ENCODE data around the gene KLHL40.

KLHL40 gene

DNA sequence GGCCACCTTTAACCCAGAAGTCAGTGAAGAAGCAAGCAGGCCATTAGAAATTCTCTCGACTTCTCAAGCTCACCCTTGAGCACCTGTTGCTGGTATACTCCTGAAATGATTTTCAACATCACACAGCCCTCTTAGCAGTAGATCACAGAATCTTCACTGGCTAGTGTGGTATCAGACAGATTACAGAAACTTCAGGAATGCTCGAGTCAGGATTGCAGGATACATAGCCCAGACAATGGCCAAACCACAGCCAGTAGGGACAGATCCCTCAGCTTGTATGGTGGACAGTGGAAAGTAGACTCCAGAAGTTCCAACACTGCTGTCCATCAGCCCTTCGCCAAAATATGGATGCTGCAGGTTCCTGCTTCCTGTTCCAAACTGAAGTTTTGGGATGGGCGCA, 4.5 kb upstream of the KLHL40 start:
- Histone ChIP-seq H3K9me3 (ENCODE audit: control insufficient read depth, low read length) (no peaks in the 10 kb centered on the region), H3K27me3 (ENCODE audit: control insufficient read depth, insufficient read depth, low read length) (peaks cover 11% of the 10 kb centered on the region)

DNA sequence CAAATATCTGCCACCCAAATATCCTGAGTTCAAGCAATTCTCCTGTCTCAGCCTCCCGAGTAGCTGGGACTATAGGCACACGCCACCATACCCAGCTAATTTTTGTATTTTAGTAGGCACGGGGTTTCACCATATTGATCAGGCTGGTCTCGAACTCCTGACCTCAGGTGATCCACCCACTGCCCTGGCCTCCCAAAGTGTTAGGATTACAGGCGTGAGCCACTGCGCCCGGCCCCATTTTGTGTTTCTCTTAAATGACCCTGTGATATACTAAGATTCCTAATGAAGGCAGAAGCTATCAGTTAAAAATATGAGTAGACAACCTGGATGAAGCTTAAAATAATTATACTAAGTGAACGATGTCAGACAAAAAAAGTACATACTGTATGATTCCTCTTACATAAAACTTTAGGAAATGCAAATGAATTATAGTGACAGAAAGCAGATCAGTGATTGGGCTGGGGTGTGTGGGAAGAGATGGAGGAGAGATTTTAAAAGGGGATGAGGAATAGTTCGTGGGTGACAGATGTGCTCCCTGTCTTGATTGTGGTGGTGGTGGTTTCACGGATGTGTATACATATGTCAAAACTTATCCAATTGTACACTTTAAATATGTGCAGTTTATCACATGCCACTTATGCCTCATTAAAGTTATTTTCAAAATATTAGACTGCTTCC, 3.8 kb upstream of the KLHL40 start:
- Histone ChIP-seq H3K9me3 (ENCODE audit: control insufficient read depth, low read length) (no peaks in the 10 kb centered on the region), H3K4me1 (ENCODE audit: control insufficient read depth, insufficient read depth, low read length) (no peaks in the 10 kb centered on the region), H3K27me3 (ENCODE audit: control insufficient read depth, insufficient read depth, low read length) (peaks cover 18% of the 10 kb centered on the region), H3K4me3 (ENCODE audit: low read length) (no peak overlapping the region), H3K9ac (ENCODE audit: low read length) (no peak overlapping the region), H3K36me3 (ENCODE audit: control insufficient read depth, insufficient read depth, low read length) (no peaks in the 10 kb centered on the region)

More for the DNA sequence above, 4.5 kb upstream of the KLHL40 start:
- Histone ChIP-seq H3K4me1 (ENCODE audit: control insufficient read depth, insufficient read depth, low read length) (no peaks in the 10 kb centered on the region), H3K36me3 (ENCODE audit: control insufficient read depth, insufficient read depth, low read length) (no peaks in the 10 kb centered on the region), H3K9ac (ENCODE audit: low read length) (no peak overlapping the region), H3K4me3 (ENCODE audit: low read length) (no peak overlapping the region)

DNA sequence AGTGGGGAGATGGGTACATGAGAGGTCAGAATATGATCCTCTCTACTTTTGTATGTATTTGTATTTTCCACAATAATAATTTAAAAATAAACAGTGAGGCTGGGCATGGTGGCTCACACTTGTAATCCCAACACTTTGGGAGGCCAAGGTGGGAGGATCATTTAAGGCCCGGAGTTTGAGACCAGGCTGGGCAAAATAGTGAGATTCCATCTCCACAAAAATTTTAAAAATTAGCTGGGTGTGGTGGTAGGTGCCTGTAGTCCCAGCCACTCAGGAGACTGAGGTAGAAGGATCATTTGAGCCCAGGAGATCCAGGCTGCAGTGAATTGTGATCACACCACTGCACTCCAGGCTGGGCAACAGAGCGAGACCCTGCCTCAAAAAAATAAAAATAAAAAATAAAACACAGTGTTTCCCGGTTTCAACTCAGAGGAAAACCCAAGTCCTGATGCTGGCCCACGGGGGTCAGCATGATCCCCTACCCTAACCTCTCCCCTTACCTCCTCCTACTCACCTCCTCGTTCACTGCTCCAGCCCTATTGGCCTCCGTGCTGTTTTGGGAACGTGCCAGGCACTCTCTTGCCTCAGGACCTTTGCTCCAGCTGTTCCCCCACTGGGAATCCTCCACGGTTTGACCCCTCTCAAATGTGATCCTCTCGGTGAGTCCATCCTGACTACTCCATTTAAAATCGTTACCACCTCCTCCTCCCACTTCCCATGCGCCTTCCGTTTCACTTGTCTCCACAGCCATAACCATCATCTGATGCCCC, 2.9 kb upstream of the KLHL40 start:
- H3K9ac ChIP-seq (ENCODE audit: low read length) = no peak overlapping the region
- no peaks in the 10 kb centered on the region for H3K9me3 ChIP-seq (ENCODE audit: control insufficient read depth, low read length)
- no peaks in the 10 kb centered on the region for H3K36me3 ChIP-seq (ENCODE audit: control insufficient read depth, insufficient read depth, low read length)
- no peaks in the 10 kb centered on the region for H3K4me1 ChIP-seq (ENCODE audit: control insufficient read depth, insufficient read depth, low read length)
- no peak overlapping the region for H3K4me3 ChIP-seq (ENCODE audit: low read length)
- peaks cover 21% of the 10 kb centered on the region for H3K27me3 ChIP-seq (ENCODE audit: control insufficient read depth, insufficient read depth, low read length)

GRCh38 chr3:42683875-42684598, 1.3 kb upstream of the KLHL40 start:
- Histone ChIP-seq H3K9ac (ENCODE audit: low read length) (no peak overlapping the region), H3K36me3 (ENCODE audit: control insufficient read depth, insufficient read depth, low read length) (no peaks in the 10 kb centered on the region), H3K27me3 (ENCODE audit: control insufficient read depth, insufficient read depth, low read length) (peaks cover 21% of the 10 kb centered on the region), H3K4me1 (ENCODE audit: control insufficient read depth, insufficient read depth, low read length) (no peaks in the 10 kb centered on the region), H3K4me3 (ENCODE audit: low read length) (no peak overlapping the region), H3K9me3 (ENCODE audit: control insufficient read depth, low read length) (no peaks in the 10 kb centered on the region)

DNA sequence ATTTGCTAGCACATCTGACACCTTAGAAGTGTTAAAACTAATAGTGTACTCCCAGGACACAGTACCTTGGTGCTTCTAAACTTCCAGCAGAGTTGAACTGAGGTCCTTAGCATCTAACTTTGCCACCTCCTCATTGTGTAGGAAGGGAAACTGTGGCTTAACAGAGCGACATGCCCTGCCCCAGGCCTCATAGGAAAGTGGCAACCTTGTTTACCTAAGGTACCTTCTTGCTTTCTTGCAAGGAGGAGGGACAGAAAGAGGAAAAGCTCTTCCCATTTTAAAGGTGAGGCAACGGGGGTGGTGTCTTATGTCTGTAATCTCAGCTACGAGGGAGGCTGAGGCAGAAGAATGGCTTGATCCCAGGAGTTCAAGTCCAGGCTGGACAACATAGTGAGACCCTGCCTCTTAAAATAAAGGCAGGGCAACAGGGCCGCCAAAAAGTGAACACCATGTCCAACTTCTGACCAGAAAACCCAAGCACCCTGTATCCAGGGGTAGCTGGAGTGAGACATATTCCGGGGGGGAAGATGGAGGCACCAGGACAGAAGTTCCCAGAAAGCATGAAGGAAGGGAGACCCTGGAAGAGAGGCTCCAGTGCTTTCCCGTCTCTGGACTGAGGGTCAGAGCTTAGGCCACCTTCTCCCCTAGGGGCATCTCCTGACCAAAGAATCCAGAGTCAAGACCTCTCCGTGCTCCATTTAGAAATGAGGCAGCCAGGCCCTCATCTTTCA, 540 bp upstream of the KLHL40 start:
- Histone ChIP-seq H3K4me3 (ENCODE audit: low read length) (no peak overlapping the region), H3K4me1 (ENCODE audit: control insufficient read depth, insufficient read depth, low read length) (no peaks in the 10 kb centered on the region), H3K9me3 (ENCODE audit: control insufficient read depth, low read length) (no peaks in the 10 kb centered on the region), H3K27me3 (ENCODE audit: control insufficient read depth, insufficient read depth, low read length) (peaks cover 21% of the 10 kb centered on the region), H3K9ac (ENCODE audit: low read length) (no peak overlapping the region), H3K36me3 (ENCODE audit: control insufficient read depth, insufficient read depth, low read length) (no peaks in the 10 kb centered on the region)

DNA sequence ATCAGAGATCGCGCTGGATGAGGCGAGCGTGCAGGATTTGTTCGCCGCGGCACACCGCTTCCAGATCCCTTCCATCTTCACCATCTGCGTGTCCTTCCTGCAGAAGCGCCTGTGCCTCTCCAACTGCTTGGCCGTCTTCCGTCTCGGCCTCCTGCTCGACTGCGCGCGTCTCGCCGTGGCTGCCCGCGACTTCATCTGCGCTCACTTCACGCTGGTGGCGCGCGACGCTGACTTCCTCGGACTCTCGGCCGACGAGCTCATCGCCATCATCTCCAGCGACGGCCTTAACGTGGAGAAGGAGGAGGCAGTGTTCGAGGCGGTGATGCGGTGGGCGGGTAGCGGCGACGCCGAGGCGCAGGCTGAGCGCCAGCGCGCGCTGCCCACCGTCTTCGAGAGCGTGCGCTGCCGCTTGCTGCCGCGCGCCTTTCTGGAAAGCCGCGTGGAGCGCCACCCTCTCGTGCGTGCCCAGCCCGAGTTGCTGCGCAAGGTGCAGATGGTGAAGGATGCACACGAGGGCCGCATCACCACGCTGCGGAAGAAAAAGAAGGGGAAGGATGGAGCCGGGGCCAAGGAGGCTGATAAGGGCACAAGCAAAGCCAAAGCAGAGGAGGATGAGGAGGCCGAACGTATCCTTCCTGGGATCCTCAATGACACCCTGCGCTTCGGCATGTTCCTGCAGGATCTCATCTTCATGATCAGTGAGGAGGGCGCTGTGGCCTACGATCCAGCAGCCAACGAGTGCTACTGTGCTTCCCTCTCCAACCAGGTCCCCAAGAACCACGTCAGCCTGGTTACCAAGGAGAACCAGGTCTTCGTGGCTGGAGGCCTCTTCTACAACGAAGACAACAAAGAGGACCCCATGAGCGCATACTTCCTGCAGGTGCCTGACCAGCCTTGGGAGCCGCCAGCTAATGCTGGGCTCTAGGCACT, 819 bp downstream of the KLHL40 start:
- H3K27me3 ChIP-seq (ENCODE audit: control insufficient read depth, insufficient read depth, low read length) = peaks cover 21% of the 10 kb centered on the region
- no peak overlapping the region for H3K4me3 ChIP-seq (ENCODE audit: low read length)
- no peaks in the 10 kb centered on the region for H3K9me3 ChIP-seq (ENCODE audit: control insufficient read depth, low read length)
- no peaks in the 10 kb centered on the region for H3K4me1 ChIP-seq (ENCODE audit: control insufficient read depth, insufficient read depth, low read length)
- no peak overlapping the region for H3K9ac ChIP-seq (ENCODE audit: low read length)
- no peaks in the 10 kb centered on the region for H3K36me3 ChIP-seq (ENCODE audit: control insufficient read depth, insufficient read depth, low read length)

DNA sequence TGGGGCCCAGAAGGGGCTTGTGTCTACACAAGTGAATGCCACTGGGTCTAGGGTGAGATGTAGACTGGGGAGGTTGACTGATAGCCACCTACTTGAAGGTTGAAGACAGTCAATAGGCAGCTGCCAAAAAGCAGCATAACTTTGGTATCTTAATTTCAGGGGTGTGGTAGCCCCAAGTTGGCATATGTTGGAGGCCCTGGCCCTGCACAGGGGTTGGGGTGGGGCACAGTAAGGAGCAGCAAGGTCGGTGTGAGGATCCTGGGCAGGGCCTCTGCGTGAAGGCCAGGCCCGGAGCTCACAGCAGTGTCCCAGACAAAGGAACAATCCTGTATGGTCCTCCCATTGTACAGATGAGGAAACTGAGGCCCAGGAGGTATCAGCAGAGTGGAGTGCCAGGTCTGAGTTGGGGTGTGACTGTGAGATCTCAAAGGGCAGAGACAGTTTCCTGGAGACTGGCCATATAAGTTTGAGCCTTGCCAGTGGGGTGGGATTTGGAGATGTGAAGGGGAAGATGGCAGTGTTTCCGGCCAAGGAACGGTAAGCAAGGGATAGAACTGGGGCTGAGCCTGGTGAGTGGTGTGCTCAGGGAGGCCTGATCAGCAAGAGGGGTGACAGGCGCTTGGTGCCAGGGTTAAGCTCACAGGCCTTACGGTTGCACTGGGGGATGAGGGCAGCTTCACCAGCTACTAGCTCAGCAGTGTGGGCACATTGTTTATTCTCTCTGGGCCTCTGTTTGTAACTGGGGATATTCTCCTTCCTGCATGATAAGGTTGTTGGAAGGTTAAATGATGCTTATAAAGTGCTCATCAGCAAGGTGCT, 1.7 kb downstream of the KLHL40 start:
- Histone ChIP-seq H3K4me3 (ENCODE audit: low read length) (no peak overlapping the region), H3K9me3 (ENCODE audit: control insufficient read depth, low read length) (no peaks in the 10 kb centered on the region), H3K9ac (ENCODE audit: low read length) (no peak overlapping the region), H3K27me3 (ENCODE audit: control insufficient read depth, insufficient read depth, low read length) (peaks cover 21% of the 10 kb centered on the region), H3K36me3 (ENCODE audit: control insufficient read depth, insufficient read depth, low read length) (no peaks in the 10 kb centered on the region), H3K4me1 (ENCODE audit: control insufficient read depth, insufficient read depth, low read length) (no peaks in the 10 kb centered on the region)

DNA sequence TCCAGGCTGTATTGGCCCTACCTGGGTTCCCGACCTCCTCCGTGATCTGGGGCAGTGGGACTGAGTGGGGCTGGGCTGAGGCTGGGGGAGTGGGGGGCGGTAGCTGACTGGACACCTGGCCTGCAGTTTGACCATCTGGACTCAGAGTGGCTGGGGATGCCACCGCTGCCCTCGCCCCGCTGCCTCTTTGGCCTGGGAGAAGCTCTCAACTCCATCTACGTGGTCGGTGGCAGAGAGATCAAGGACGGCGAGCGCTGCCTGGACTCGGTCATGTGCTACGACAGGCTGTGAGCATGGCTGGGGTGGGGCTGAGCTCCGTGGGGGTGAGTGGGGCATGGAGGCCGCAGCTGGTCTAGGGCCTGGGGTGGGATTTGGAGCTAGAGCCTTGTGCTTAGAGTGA, 2.7 kb downstream of the KLHL40 start:
- H3K4me1 ChIP-seq (ENCODE audit: control insufficient read depth, insufficient read depth, low read length) = no peaks in the 10 kb centered on the region
- H3K27me3 ChIP-seq (ENCODE audit: control insufficient read depth, insufficient read depth, low read length) = peaks cover 21% of the 10 kb centered on the region
- no peak overlapping the region for H3K9ac ChIP-seq (ENCODE audit: low read length)
- H3K9me3 ChIP-seq (ENCODE audit: control insufficient read depth, low read length) = no peaks in the 10 kb centered on the region
- no peak overlapping the region for H3K4me3 ChIP-seq (ENCODE audit: low read length)
- H3K36me3 ChIP-seq (ENCODE audit: control insufficient read depth, insufficient read depth, low read length) = no peaks in the 10 kb centered on the region

- Histone ChIP-seq H3K36me3 (ENCODE audit: control insufficient read depth, insufficient read depth, low read length) (no peaks in the 10 kb centered on the region), H3K4me3 (ENCODE audit: low read length) (no peak overlapping the region), H3K9ac (ENCODE audit: low read length) (no peak overlapping the region), H3K27me3 (ENCODE audit: control insufficient read depth, insufficient read depth, low read length) (peaks cover 21% of the 10 kb centered on the region), H3K9me3 (ENCODE audit: control insufficient read depth, low read length) (no peaks in the 10 kb centered on the region), H3K4me1 (ENCODE audit: control insufficient read depth, insufficient read depth, low read length) (no peaks in the 10 kb centered on the region)
Observed at GRCh38 chr3:42688487-42689420, 3.4 kb downstream of the KLHL40 start.

All from mucosa of stomach (tissue), 1 donor.